Heart left ventricle (tissue), 13 donors: ENCODE data around the gene ICA1.

Source experiments
- CTCF ChIP-seq, 12 donors: fragments of 200-600 bp; sonication (generic) in 4 of 12; IDR thresholded peaks; one replicate each; pipeline versions ENCODE4 v1.5.0 to v1.8.0; 2018 to 2022; ENCODE audit warnings: antibody characterized with exemption in 12 of 12, mild to moderate bottlenecking in 5 of 12
- POLR2A ChIP-seq, 2 donors: fragments of 450-650 bp; IDR thresholded peaks; one replicate each; pipeline ENCODE4 v1.6.1; 2017; ENCODE audit warnings: antibody characterized with exemption in 2 of 2, mild to moderate bottlenecking in 2 of 2, moderate library complexity in 2 of 2
- donor health status: ischemic (EF 13 %, LVEDD 7.1; RV severe dilation, severe dysfunction).
- donor health status: DM: no; HTN: yes; CAD: no.
- donor health status: DM: no; HTN: no; CAD: no.
- donor health status: ischemic (EF 25% LVEDD 6.9; RV normal size, moderate dysfunction).
- donor health status: ischemic (EF 25% LVEDD 5.7; RV mildly dilated, moderate dysfunction).
- donor health status: ischemic (EF 35%, LVEDD 5.7; RV mildly dilated, moderate dysfunction).
- donor health status: nonischemic (EF 11% LVEDD 7.7; RV severe dilation, severe dysfunction).
- donor health status: DM: yes; HTN: yes; CAD: no.
- donor health status: PGD.
- donor health status: ischemic (EF 29% LVEDD 5.4; RV normal size, mild dysfunction).
- donor health status: nonischemic (EF 23%, LVEDD 6.1; RV moderate dilation, normal function).

DNA sequence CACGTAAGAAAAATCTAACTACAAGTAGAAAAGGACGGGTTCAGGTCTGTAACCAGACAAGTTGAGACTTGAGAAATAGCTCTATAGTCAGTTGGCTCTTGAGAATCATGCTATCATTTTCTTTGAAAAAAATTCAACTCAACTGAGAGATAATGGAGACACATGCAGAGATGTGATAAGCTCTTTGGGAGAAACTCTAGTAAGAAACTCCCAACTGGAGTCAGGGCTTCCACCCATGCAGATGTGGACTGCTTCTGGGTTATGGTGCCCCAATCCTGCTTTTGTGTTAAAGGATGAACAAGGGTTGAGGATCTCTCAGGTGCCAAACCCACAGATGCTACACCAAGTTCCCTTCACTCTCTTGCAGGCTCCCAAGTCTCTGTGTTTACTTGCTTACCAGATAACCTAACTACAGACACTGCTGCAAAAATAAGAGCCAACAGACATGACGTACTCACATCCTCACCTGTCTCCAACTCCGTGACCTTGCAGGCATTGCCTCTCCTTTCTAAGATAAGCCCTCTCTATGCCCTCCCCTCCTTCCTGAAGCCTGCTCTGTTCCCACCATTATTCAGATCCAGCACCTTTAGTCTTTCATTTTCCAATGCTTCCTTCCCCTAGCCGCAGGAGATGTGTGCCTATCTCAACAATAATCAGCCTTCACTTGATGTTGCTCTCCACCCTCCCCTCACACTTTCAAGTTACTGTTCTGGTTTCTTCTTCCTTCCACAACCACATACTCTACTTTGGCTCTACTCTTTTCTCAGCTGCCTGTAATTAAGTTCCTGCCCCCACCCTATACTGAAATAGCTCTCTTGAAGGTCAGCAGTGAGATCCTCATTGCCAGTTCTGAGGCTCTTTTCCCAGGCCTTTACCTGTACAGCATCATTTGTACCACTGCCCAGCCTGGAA, 130.0 kb downstream of the ICA1 start:
- TF ChIP-seq CTCF (IDR thresholded peaks at IDR 0.05) (no peak), POLR2A (IDR thresholded peaks at IDR 0.05) (no peak)
